Heart right ventricle (tissue), 16 donors: ENCODE results near the gene SOCS2. TPM values are rescaled to one million over a fixed set of nuclear protein-coding genes. Genes with fewer than 3 reads are reported as not detected.

Experiments
- ATAC-seq, 8 donors: fragments of 200-7000 bp; cut with Tn5 transposase; one replicate each; pipeline ENCODE4 v1.9.1; 2020; ENCODE audit warnings: mild to moderate bottlenecking in 8 of 8, moderate library complexity in 8 of 8, moderate number of reproducible peaks in 1 of 8
- DNase-seq, 2 donors: peaks; one replicate each; pipeline ENCODE4 v3.0.0-alpha.2; 2020
- H3K27ac ChIP-seq, 10 donors: fragments of 200-600 bp; sonication (generic) in 2 of 10; one replicate each; pipeline versions ENCODE4 v1.5.0 to v1.8.0; 2020 to 2022; ENCODE audit warnings: mild to moderate bottlenecking in 3 of 10
- H3K27me3 ChIP-seq, 7 donors: fragments of 200-600 bp; one replicate each; pipeline ENCODE4 v1.8.0; 2021 to 2022; ENCODE audit warnings: mild to moderate bottlenecking in 2 of 7
- H3K36me3 ChIP-seq, 9 donors: fragments of 200-600 bp; sonication (generic) in 1 of 9; one replicate each; pipeline versions ENCODE4 v1.5.0 to v1.8.0; 2020 to 2022; ENCODE audit warnings: mild to moderate bottlenecking in 2 of 9
- H3K4me1 ChIP-seq, 9 donors: fragments of 200-600 bp; sonication (generic) in 1 of 9; one replicate each; pipeline versions ENCODE4 v1.5.0 to v1.8.0; 2020 to 2022; ENCODE audit warnings: mild to moderate bottlenecking in 4 of 9
- H3K4me3 ChIP-seq, 10 donors: fragments of 200-600 bp; sonication (generic) in 2 of 10; one replicate each; pipeline versions ENCODE4 v1.5.0 to v1.8.0; 2020 to 2022; ENCODE audit warnings: mild to moderate bottlenecking in 7 of 10, moderate library complexity in 2 of 10
- H3K9me3 ChIP-seq, 11 donors: fragments of 200-600 bp in 10 of 11; sonication (generic) in 2 of 11; one replicate each; pipeline versions ENCODE4 v1.5.0 to v1.8.0; 2013 to 2022; ENCODE audit warnings: mild to moderate bottlenecking in 2 of 11, control low read depth in 1 of 11, moderate library complexity in 1 of 11
- WGBS, 2 donors: extraction: QIAGEN DNeasy Blood & Tissue Kit; methylation state at CpG; one replicate each; pipeline ENCODE4 v1.1.7; 2013; ENCODE audit warnings: inconsistent platforms in 1 of 2; 5-methylcytosine and 5-hydroxymethylcytosine counted together
- intact Hi-C, 10 donors: fragments of 100-400 bp; cut with DNase I; formaldehyde crosslinking; loops; one replicate each; pipeline versions ENCODE4 v1.11.1 to v1.14.2; 2022
- polyA plus RNA-seq, 2 donors: library from polyadenylated mRNA; stranded (reverse); fragments of 200-250 nt; gene quantifications; one replicate each; pipeline ENCODE4 v1.2.3, GENCODE V29; 2013
- total RNA-seq, 10 donors: library from RNA; stranded (reverse); fragmentation: NEBNext Ultra II Directional in 3 of 10; extraction: Animal tissue kit (Norgen Biotek cat#: 25700) in 3 of 10; gene quantifications; one replicate each; pipeline versions ENCODE4 v1.2.1 to v1.2.4, GENCODE V29; 2021 to 2023
- TF ChIP-seq, protein P1 (sequence below), 9 donors: fragments of 200-600 bp; sonication (generic) in 2 of 9; IDR thresholded peaks; one replicate each; pipeline versions ENCODE4 v1.5.0 to v1.8.0; 2021 to 2022; ENCODE audit warnings: antibody characterized with exemption in 9 of 9, mild to moderate bottlenecking in 5 of 9, moderate library complexity in 1 of 9
- donor health status: Arrhythmogenic right ventricular cardiomyopathy.
- donor health status: ischemic (EF 13 %, LVEDD 7.1; RV severe dilation, severe dysfunction).
- donor health status: healthy with polysubstance abuse.
- donor health status: DM: no; HTN: yes; CAD: no.
- donor health status: DM: no; HTN: no; CAD: no.
- donor health status: ischemic (EF 25% LVEDD 6.9; RV normal size, moderate dysfunction).
- donor health status: ischemic (EF 25% LVEDD 5.7; RV mildly dilated, moderate dysfunction).
- donor health status: healthy.
- donor health status: DM: yes; HTN: yes; CAD: no.
- donor health status: Ischemic cardiomyopathy.
- donor health status: ischemic (EF 35%, LVEDD 5.7; RV mildly dilated, moderate dysfunction).
- donor health status: nonischemic (EF 11% LVEDD 7.7; RV severe dilation, severe dysfunction).
- donor health status: DM: yes; HTN: yes; CAD: no.
- donor health status: PGD.
- donor health status: ischemic (EF 29% LVEDD 5.4; RV normal size, mild dysfunction).
- donor health status: nonischemic (EF 23%, LVEDD 6.1; RV moderate dilation, normal function).

The SOCS2 gene
- total and polyA plus RNA-seq, 12 donors = 8.6 to 35.1 (median 18.3) TPM

DNA sequence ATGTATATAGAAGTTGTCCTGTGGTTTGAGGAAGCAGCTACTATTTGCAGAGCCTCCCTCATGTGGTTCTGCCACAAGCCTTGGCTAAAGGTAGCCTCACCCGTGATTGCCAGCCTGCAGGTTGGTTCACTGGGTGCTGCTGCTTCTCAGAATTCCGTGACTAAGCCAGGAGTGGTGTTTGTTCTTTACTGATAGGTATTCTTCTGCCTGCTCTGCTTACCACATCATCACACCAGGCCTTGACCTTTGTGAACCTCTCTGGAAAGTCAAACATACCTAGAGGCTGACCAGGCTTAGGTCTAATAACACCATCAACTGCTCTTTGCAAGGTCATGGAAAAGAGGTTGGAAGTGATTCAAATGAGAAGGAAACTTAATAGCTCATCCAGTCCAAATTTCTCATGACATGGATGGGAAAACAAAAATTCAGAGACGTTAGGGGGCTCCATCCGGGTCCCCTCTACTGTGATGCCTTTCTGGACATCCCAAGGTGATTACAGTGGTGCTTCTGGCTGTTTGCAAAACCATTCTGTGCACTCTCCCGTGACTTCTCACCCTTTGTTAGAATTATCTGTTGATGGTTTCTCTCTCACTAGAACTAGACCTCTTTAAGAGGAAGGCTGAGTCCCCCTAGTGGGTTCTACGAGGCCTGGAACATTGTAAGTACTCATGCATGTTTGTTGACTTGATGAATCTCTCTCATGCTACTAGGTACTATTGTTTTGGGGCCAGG lies 8.5 kb upstream of the SOCS2 start:
- ATAC-seq (peak in 1 of 8 donors; percentile 33), DNase-seq (no peak)
- Histone ChIP-seq H3K9me3 (peaks cover 0 to 13% (median 8%) of the 10 kb centered on the region in 11 donors), H3K4me3 (no peak overlapping the region), H3K4me1 (peaks cover 0 to 1% (median 0%) of the 10 kb centered on the region in 9 donors), H3K27ac (no peak overlapping the region), H3K27me3 (peaks cover 0 to 17% (median 0%) of the 10 kb centered on the region in 7 donors), H3K36me3 (peaks cover 0 to 52% (median 2%) of the 10 kb centered on the region in 9 donors)
- WGBS, 2 donors = 64 to 68% methylated on average over 6 of the region's 6 CpGs
- intact Hi-C loops = loop anchor here in 6 of 10 donors (5.0 to 10.0 kb wide), 7 partner anchors 57 to 511 kb away; no protein-coding TSS in a partner anchor
- TF ChIP-seq, protein P1, sequence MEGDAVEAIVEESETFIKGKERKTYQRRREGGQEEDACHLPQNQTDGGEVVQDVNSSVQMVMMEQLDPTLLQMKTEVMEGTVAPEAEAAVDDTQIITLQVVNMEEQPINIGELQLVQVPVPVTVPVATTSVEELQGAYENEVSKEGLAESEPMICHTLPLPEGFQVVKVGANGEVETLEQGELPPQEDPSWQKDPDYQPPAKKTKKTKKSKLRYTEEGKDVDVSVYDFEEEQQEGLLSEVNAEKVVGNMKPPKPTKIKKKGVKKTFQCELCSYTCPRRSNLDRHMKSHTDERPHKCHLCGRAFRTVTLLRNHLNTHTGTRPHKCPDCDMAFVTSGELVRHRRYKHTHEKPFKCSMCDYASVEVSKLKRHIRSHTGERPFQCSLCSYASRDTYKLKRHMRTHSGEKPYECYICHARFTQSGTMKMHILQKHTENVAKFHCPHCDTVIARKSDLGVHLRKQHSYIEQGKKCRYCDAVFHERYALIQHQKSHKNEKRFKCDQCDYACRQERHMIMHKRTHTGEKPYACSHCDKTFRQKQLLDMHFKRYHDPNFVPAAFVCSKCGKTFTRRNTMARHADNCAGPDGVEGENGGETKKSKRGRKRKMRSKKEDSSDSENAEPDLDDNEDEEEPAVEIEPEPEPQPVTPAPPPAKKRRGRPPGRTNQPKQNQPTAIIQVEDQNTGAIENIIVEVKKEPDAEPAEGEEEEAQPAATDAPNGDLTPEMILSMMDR (IDR thresholded peaks at IDR 0.05) = peak in 5 of 9 donors; percentile 19 to 44 (median 35)

DNA sequence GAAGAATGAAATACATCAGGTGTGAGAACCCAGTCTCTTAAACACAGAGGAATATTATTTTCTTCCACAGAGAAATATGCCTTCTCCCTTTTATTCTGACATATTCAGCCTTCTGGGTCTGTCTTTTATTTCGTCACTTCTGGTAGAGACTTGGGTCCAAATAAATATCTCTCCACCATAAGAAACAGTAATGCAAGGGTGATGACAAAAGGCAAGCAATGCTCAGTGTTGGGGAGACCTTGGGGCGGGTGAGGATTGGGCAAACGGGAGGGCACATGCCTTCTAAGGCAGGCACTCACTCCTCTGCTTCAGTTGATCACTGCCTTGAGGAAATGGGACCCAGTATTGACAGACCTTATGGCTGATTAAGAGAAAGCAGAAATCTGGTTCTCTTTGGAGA lies 6.7 kb upstream of the SOCS2 start:
- ATAC-seq (no peak), DNase-seq (no peak)
- WGBS, 2 donors = 95 to 97% methylated on average over 3 of the region's 3 CpGs
- Histone ChIP-seq H3K27ac (no peak overlapping the region), H3K9me3 (peaks cover 0 to 7% (median 3%) of the 10 kb centered on the region in 11 donors), H3K4me1 (peaks cover 0 to 10% (median 3%) of the 10 kb centered on the region in 9 donors), H3K4me3 (no peak overlapping the region), H3K36me3 (peaks cover 0 to 52% (median 0%) of the 10 kb centered on the region in 9 donors), H3K27me3 (peaks cover 0 to 32% (median 0%) of the 10 kb centered on the region in 7 donors)
- intact Hi-C loops = loop anchor here (2.0 to 10.0 kb wide), 13 partner anchors 58 to 537 kb away; no protein-coding TSS in a partner anchor
- TF ChIP-seq, protein P1 (IDR thresholded peaks at IDR 0.05) = no peak

DNA sequence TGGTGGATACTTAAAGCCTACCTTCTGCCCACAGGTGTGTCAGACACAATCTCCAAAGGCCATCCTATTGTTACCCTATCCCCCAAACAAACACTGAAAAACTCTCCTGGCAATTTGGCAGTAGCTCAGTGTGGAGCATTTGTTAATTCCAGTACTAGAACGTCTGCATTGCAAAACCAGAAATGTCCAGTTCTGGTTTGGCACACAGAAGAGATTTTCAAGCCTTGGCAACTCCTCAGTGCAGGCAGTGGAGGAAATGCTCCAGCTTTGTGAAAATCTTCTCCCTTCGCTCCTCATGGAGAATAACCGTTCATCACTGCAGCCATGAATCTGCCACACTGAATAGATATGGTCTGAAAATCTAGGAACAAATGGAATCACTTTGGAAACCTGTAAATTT lies 5.3 kb upstream of the SOCS2 start:
- Histone ChIP-seq H3K27me3 (peaks cover 0 to 45% (median 0%) of the 10 kb centered on the region in 7 donors), H3K36me3 (peaks cover 0 to 52% (median 0%) of the 10 kb centered on the region in 9 donors), H3K4me1 (peaks cover 0 to 24% (median 5%) of the 10 kb centered on the region in 9 donors), H3K9me3 (no peaks in the 10 kb centered on the region), H3K27ac (no peak overlapping the region), H3K4me3 (no peak overlapping the region)
- TF ChIP-seq, protein P1 (IDR thresholded peaks at IDR 0.05) = no peak
- 56 to 73% methylated on average over 3 of the region's 3 CpGs for WGBS, 2 donors
- ATAC-seq = no peak
- no peak for DNase-seq
- intact Hi-C loops = loop anchor here (2.0 to 10.0 kb wide), 13 partner anchors 60 to 535 kb away; no protein-coding TSS in a partner anchor

DNA sequence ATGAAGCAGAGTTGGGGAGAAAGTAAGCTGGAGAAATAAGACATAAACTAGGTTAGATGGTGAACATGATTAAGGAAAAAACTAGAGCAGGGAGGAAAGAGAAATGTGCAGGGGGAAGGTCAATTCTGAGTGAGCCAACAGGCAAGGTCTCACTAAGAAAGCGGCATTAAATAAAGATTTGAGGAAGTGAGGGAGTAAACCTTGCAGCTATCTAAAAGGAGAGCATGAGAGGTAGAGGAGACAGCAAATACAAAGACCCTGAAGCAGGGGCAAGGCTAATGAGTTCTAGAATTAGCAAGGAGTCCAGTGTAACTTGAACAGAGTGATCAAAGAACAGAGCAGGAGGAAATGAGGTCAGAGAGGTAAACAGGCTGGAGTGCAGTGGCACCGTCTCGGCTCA lies 4.4 kb upstream of the SOCS2 start:
- ATAC-seq (no peak), DNase-seq (no peak)
- Histone ChIP-seq H3K4me3 (no peak overlapping the region), H3K4me1 (peaks cover 0 to 25% (median 5%) of the 10 kb centered on the region in 9 donors), H3K27ac (no peak overlapping the region), H3K27me3 (peaks cover 0 to 55% (median 0%) of the 10 kb centered on the region in 7 donors), H3K9me3 (no peaks in the 10 kb centered on the region), H3K36me3 (peaks cover 0 to 44% (median 0%) of the 10 kb centered on the region in 9 donors)
- TF ChIP-seq, protein P1 (IDR thresholded peaks at IDR 0.05) = no peak
- intact Hi-C loops = loop anchor here (2.0 to 10.0 kb wide), 13 partner anchors 61 to 534 kb away; no protein-coding TSS in a partner anchor
- 80 to 95% methylated on average over 3 of the region's 3 CpGs for WGBS, 2 donors
